Mononuclear cell (primary cell): ENCODE data around the gene LAMP1. TPM values are rescaled to one million over a fixed set of nuclear protein-coding genes. Genes with fewer than 3 reads are reported as not detected.
"Not testable (repeated sequence)": the region's sequence is repeated elsewhere in the genome, so short reads cannot be mapped to it uniquely, and the experiment has no call there.

Source experiments
- H3K27me3 ChIP-seq: 2 replicates; pipeline ENCODE4 v1.6.0; 2011; ENCODE audit warnings: low read length, control low read depth; ENCODE audit not compliant: insufficient read depth
- H3K4me1 ChIP-seq: 2 replicates; pipeline ENCODE4 v1.5.1; 2011; ENCODE audit warnings: mild to moderate bottlenecking, low read length, control low read depth; ENCODE audit not compliant: insufficient read depth
- H3K4me3 ChIP-seq: 2 replicates; pipeline ENCODE4 v1.5.1; 2011; ENCODE audit warnings: mild to moderate bottlenecking, low read length, moderate library complexity
- H3K9me3 ChIP-seq: 2 replicates; pipeline ENCODE4 v1.5.1; 2011; ENCODE audit warnings: low read depth, mild to moderate bottlenecking, control low read depth, low read length
- total RNA-seq: library from RNA; depleted of rRNA; stranded (reverse); fragments of >200 nt; gene quantifications from one replicate; pipeline ENCODE4 v1.2.3, GENCODE V29; 2012

LAMP1 gene
- total RNA-seq, 1 donor, result 87.1 TPM

GRCh38 chr13:113314895-113315470 lies 17.9 kb downstream of the LAMP1 start:
- H3K27me3 ChIP-seq, H3K4me1 ChIP-seq, H3K9me3 ChIP-seq, H3K4me3 ChIP-seq: not testable (repeated sequence)

GRCh38 chr13:113315992-113316391 lies 19.0 kb downstream of the LAMP1 start:
- no peaks in the 10 kb centered on the region for H3K27me3 ChIP-seq
- H3K4me3 ChIP-seq, result no peak overlapping the region
- no peaks in the 10 kb centered on the region for H3K4me1 ChIP-seq
- H3K9me3 ChIP-seq, result no peaks in the 10 kb centered on the region

GRCh38 chr13:113317031-113317430 lies 20.0 kb downstream of the LAMP1 start:
- no peaks in the 10 kb centered on the region for H3K27me3 ChIP-seq
- no peak overlapping the region for H3K4me3 ChIP-seq
- H3K9me3 ChIP-seq, result no peaks in the 10 kb centered on the region
- no peaks in the 10 kb centered on the region for H3K4me1 ChIP-seq

- H3K9me3 ChIP-seq, result no peaks in the 10 kb centered on the region
- H3K27me3 ChIP-seq, result no peaks in the 10 kb centered on the region
- H3K4me3 ChIP-seq, result no peak overlapping the region
- H3K4me1 ChIP-seq, result no peaks in the 10 kb centered on the region
Measured at GRCh38 chr13:113318956-113319355, 21.9 kb downstream of the LAMP1 start.

GRCh38 chr13:113319371-113319770 lies 22.3 kb downstream of the LAMP1 start:
- H3K4me1 ChIP-seq, result no peaks in the 10 kb centered on the region
- no peaks in the 10 kb centered on the region for H3K9me3 ChIP-seq
- no peak overlapping the region for H3K4me3 ChIP-seq
- no peaks in the 10 kb centered on the region for H3K27me3 ChIP-seq

GRCh38 chr13:113320226-113320875 lies 23.3 kb downstream of the LAMP1 start:
- no peaks in the 10 kb centered on the region for H3K9me3 ChIP-seq
- H3K4me1 ChIP-seq, result no peaks in the 10 kb centered on the region
- no peak overlapping the region for H3K4me3 ChIP-seq
- no peaks in the 10 kb centered on the region for H3K27me3 ChIP-seq

- H3K4me1 ChIP-seq, result no peaks in the 10 kb centered on the region
- H3K4me3 ChIP-seq, result no peak overlapping the region
- H3K9me3 ChIP-seq, result no peaks in the 10 kb centered on the region
- H3K27me3 ChIP-seq, result no peaks in the 10 kb centered on the region
Measured at GRCh38 chr13:113321546-113321945, 24.5 kb downstream of the LAMP1 start.

GRCh38 chr13:113322043-113322461 lies 25.0 kb downstream of the LAMP1 start:
- Histone ChIP-seq H3K4me1 (no peaks in the 10 kb centered on the region), H3K4me3 (no peak overlapping the region), H3K27me3 (no peaks in the 10 kb centered on the region), H3K9me3 (no peaks in the 10 kb centered on the region)

GRCh38 chr13:113322890-113323651 lies 26.0 kb downstream of the LAMP1 start:
- Histone ChIP-seq H3K4me1 (no peaks in the 10 kb centered on the region), H3K9me3 (no peaks in the 10 kb centered on the region), H3K27me3 (no peaks in the 10 kb centered on the region), H3K4me3 (no peak overlapping the region)

GRCh38 chr13:113323869-113324268 lies 26.8 kb downstream of the LAMP1 start:
- Histone ChIP-seq H3K27me3 (no peaks in the 10 kb centered on the region), H3K4me1 (no peaks in the 10 kb centered on the region), H3K4me3 (no peak overlapping the region), H3K9me3 (no peaks in the 10 kb centered on the region)

- no peaks in the 10 kb centered on the region for H3K4me1 ChIP-seq
- no peaks in the 10 kb centered on the region for H3K27me3 ChIP-seq
- no peaks in the 10 kb centered on the region for H3K9me3 ChIP-seq
- H3K4me3 ChIP-seq, result no peak overlapping the region
Measured at GRCh38 chr13:113324398-113324797, 27.4 kb downstream of the LAMP1 start.

- Histone ChIP-seq H3K4me3 (no peak overlapping the region), H3K9me3 (no peaks in the 10 kb centered on the region)
Measured at GRCh38 chr13:113325779-113326178, 28.7 kb downstream of the LAMP1 start.

GRCh38 chr13:113327391-113327765 lies 30.3 kb downstream of the LAMP1 start:
- no peaks in the 10 kb centered on the region for H3K4me1 ChIP-seq
- no peaks in the 10 kb centered on the region for H3K9me3 ChIP-seq
- no peak overlapping the region for H3K4me3 ChIP-seq
- H3K27me3 ChIP-seq, result no peaks in the 10 kb centered on the region

More at GRCh38 chr13:113325779-113326178, 28.7 kb downstream of the LAMP1 start:
- Histone ChIP-seq H3K4me1 (no peaks in the 10 kb centered on the region), H3K27me3 (no peaks in the 10 kb centered on the region)

- H3K4me1 ChIP-seq, result no peaks in the 10 kb centered on the region
- H3K9me3 ChIP-seq, result no peaks in the 10 kb centered on the region
- H3K27me3 ChIP-seq, result no peaks in the 10 kb centered on the region
- no peak overlapping the region for H3K4me3 ChIP-seq
Measured at GRCh38 chr13:113327766-113328471, 30.9 kb downstream of the LAMP1 start.

- Histone ChIP-seq H3K4me1 (no peaks in the 10 kb centered on the region), H3K4me3 (no peak overlapping the region), H3K9me3 (no peaks in the 10 kb centered on the region), H3K27me3 (no peaks in the 10 kb centered on the region)
Measured at GRCh38 chr13:113328851-113329250, 31.8 kb downstream of the LAMP1 start.
